GM18499 (cell line): ENCODE measurements around the gene IER3.

Experiments used
- ATAC-seq: cut with Tn5 transposase; IDR thresholded peaks from one replicate; pipeline ENCODE4 v1.9.1; 2021; ENCODE audit warnings: moderate number of reproducible peaks; ENCODE audit not compliant: insufficient read depth, unreplicated experiment

IER3 gene

DNA sequence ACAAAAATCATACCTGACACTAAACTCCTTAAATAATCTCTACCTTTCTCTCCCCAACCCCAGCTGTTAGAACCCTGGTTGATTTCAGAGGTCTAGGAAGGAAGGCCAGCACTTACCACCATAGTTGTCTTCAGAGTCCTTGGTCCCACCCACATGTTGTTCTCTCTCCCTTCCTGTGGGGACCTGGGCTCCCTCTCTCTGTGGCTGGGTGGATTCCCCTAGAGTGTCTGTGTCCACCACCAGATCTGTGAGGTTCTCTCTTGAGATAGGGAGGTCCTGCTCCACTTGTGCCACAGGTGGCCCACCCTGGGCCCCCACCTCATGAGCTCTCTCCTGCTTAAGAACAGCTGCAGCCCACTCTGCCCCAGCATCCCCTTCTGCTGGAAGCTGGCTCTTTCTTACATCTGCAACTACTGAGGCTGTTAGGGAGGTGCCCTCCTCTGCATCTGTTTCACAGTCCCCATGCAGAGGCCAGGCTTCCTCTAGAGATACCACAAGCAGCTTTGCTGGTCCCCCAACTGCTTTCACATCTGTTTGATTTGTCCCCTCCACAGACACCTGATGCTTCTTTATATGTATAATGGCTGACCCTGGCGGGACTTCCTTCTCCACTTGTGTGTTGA is 32.5 kb downstream of the IER3 start:
- no peak for ATAC-seq

DNA sequence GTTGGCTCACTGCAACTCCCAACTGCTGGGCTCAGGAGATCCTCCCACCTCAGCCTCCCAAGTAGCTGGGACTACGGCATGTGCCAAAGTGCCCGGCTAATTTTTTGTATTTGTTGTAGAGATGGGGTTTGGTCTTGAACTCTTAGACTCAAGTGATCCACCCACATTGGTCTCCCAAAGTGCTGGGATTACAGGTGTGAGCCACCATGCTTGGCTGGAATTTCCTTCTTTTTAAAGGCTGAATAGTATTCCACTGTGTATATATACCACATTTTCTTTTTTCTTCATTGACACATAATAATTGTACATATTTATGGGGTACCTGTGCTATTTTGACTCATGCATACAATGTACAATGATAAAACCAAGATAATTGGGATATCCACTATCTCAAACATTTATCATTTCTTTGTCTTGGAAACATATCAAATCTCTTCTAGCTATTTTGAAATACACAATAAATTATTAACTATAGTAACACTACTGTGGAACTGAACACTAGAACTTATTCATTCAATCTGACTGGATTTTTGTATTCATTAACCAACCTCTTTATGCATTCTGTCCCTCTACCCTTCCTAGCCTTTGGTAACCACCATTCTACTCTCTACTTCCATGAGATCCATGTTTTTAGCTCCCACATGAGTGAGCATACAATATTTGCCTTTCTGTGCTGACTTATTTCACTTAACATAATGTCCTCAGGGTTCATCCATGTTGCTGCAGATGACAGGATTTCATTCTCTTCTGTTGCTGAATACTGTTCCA is 35.1 kb downstream of the IER3 start:
- no peak for ATAC-seq

DNA sequence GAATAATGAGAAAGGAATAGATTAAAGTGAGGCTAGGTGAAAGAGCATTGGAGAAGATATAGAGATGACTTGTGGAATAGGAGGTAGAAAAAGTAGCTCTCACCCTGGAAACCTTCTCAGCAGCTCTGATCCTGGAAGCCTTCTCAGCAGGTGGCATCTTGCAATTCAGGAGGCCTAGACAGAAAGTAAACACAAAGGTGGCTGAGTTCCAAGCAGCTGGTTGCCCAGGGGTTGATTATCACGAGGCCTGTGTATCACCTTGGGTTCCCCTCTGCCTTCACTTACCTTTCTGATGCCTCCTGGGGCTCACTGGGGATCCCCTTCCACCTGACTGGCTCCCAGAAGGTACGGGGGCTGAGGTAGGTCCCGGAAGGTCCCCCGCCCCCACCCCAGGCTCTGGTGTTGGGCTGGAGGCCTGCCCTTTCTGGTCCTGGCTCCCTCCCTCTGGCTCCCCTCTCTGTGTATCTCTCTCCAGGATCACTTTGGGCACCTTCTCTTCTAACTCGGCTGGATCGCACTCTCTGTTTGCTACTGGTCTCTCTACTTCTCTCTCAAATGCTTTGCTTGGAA is 37.0 kb downstream of the IER3 start:
- ATAC-seq, result no peak

DNA sequence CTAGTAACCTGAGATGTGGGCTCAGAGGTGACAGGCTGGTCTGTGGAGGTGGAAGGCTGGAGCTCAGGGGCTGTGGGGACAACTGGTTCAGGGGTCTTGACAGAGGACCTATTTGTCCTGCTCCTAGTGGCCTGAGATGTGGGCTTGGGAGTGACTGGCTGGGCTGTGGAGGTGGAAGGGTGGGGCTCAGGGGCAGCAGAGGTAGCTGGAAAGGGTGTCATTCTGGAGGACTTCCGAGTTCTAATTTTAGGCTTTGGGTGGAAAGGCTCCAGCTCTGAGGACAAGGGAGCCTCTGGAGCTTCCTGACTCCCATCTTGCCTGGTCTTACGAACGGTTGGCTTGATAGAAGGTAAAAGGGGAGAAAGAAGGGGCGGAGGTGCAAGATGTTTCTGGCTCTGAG is 38.7 kb downstream of the IER3 start:
- ATAC-seq, result no peak

DNA sequence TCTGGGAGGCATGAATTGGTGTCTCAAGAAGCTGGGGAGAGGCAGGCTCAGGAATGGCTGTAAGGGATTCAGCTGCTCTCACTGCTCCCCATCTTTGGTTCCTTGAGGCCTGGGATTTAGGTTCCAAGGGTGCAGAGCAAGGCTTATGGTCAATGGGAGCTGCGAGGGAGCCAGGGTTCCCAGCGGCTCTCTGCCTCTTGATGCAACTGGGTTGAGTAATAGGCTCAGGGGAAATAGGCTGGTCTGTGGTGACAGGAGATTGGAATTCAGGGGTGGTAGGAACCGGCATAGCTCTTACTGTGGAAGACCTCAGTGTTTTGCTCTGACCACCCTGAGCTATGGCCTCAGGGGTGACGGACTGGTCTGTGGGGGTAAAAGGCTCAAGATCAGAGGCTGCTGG is 40.5 kb downstream of the IER3 start:
- ATAC-seq, result no peak

DNA sequence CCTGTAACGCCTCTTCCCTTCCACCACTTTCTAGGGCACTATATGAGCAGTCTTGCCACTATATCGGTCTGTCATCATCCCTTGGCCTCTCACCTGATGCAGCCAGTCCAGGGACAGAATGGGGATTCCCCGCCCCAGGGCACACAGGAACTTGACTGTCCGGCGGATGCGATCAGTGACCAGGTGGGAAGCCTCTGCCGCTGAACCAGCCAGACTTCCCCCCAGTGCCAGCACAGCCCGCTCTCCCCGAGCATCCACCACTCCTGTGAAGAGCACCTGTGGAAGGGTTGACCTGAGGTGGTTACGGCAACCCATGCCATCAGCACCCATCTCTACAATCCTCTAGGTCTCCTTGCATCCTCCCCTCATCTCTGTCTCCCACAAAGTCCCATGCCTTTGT is 41.3 kb downstream of the IER3 start:
- no peak for ATAC-seq

DNA sequence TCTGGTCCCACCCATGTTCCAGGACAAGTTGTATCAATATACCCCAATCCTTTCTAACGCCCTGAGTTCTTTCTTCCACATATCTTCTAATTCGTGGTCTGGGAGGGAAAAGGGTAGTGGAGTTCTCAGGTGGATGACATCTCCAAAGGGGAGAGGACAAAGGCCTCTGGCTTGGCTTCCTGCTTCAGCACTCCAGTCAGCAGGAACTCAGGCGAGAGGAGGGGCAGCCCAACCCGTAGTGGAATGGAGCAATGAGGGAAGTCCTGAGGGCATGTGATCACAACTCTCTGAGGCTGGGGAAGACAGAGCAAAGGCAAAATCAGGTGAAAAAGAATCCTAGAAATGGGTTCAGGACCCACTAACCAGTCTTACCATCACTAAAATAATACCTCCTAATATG is 44.0 kb downstream of the IER3 start:
- ATAC-seq, result no peak

DNA sequence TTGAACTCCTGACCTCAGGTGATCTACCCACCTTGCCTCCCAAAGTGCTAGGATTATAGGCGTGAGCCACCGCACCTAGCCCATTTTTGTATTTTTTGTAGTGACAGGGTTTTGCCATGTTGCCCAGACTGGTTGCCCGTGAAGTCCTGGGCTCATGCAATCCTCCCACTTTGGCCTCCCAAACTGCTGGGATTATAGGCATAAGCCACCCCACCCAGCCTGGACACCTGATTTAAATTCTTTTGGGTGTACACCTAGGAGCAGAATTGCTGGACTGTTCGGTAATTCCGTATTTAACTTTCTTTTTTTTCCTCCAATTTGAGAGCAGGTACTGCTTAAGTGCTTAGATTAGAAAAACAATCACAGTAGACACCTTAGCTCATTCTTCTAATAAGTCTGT is 47.9 kb downstream of the IER3 start:
- no peak for ATAC-seq
